T-helper 1 cell treated with Interleukin-12 subunit alpha and Interleukin-12 subunit beta and Interleukin-4 antibody, amounts not matched to agents 30 μg/mL and 1 μg/mL, for 36 hours (primary cell): ENCODE measurements around the gene NUP188.
"Not testable (repeated sequence)": the region's sequence is repeated elsewhere in the genome, so short reads cannot be mapped to it uniquely, and the experiment has no call there.

ENCODE experiments used
- H3K27ac Mint-ChIP-seq: one replicate; pipeline ENCODE4 v1.8.0; 2021; ENCODE audit warnings: mild to moderate bottlenecking, mixed read lengths
- H3K27me3 Mint-ChIP-seq: one replicate; pipeline ENCODE4 v1.8.0; 2021; ENCODE audit warnings: low read depth, mixed read lengths
- H3K36me3 Mint-ChIP-seq: one replicate; pipeline ENCODE4 v1.8.0; 2021; ENCODE audit warnings: low read depth, mixed read lengths
- H3K4me1 Mint-ChIP-seq: one replicate; pipeline ENCODE4 v1.8.0; 2021; ENCODE audit warnings: low read depth, mixed read lengths
- H3K4me3 Mint-ChIP-seq: one replicate; pipeline ENCODE4 v1.8.0; 2021; ENCODE audit warnings: mild to moderate bottlenecking, moderate library complexity, mixed read lengths
- H3K9me3 Mint-ChIP-seq: one replicate; pipeline ENCODE4 v1.8.0; 2021; ENCODE audit warnings: mixed read lengths

Gene NUP188

DNA sequence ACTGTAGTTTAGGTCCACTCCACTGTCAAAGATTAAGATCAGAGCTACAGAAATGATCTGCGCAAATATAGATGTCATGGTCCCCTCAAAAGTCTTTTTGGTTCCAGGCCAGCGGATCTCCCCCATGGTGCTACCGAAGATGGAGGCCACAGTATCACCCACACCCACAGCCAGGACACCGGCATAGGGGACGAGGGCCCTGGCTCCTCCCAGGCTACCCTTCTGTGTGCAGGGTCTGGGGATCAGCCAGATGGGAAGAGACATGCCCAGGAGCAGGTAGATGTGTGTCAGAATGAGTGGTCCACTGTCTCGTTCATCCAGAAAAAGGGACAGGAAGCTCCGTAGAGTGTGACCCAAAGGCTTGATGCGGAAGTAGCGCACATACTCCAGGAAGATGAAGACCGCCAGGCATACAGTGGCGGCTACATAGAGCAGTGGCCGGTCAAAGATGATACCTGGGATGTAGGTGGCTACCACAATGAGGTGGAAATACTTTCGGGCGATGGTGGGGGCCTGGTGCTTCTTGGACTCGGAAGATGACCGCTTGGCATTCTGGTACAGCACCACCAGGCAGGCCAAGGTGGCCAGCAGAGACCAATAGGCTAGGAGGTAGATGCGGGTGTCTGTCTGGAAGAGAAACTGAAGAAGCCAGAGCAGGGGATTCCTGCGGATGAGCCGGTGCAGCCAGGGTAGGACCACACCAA, 1.5 kb upstream of the NUP188 start:
- H3K4me1 Mint-ChIP-seq: peaks cover 20% of the 10 kb centered on the region
- peak overlapping the region; percentile 99 for H3K27ac Mint-ChIP-seq
- no peaks in the 10 kb centered on the region for H3K27me3 Mint-ChIP-seq
- peak overlapping the region; percentile 100 for H3K4me3 Mint-ChIP-seq
- no peaks in the 10 kb centered on the region for H3K9me3 Mint-ChIP-seq
- peaks cover 12% of the 10 kb centered on the region for H3K36me3 Mint-ChIP-seq

DNA sequence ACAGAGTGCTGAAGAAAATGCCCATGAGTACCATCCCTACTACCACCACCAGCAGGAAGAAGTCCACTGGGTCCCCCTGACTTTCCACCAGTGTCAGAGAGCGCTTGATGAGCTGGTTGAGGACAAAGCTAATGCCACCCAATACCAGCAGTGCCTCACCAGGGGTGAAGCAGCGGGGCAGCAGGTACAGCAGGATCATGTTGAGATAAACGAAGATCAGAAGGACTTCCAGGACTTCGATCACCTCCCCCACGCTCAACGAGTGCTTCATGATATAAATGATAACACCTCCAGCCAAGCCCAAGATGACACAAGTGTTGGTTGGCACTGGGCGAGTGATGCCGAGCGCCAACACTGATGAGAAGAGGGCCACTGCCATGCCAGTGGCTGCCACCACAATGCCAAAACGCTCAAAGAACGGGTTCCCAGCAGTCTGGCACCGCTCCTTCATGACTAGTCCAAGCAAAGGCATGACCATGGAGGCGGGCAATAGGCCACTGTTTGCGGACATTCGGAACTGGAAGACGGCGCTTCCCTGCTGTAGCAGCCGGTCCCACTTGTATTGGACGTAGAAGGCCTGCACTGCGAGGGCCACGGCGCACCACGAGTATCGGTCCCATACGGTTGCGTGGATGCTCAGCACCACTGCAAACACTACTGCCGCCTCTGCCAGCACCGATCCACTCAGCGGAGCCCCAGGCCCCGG, 775 bp upstream of the NUP188 start:
- Mint-ChIP-seq H3K4me1 (peaks cover 20% of the 10 kb centered on the region), H3K27me3 (no peaks in the 10 kb centered on the region), H3K36me3 (peaks cover 14% of the 10 kb centered on the region), H3K9me3 (no peaks in the 10 kb centered on the region), H3K27ac (peak overlapping the region; percentile 99), H3K4me3 (peak overlapping the region; percentile 100)

DNA sequence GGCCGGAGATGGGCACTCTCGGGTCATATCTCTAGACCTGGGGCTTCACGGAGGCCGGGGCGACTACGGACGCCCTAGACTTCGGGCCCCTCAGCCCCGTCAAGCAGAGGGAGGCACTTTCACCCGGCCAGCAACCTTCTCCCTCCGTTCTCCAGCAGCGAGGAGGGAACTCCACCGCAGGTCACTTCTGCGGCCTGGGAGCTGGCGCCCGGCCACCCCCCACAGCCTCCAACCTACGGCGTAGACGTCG, 297 bp upstream of the NUP188 start:
- Mint-ChIP-seq H3K36me3 (peaks cover 14% of the 10 kb centered on the region), H3K27ac (peak overlapping the region; percentile 99), H3K9me3 (no peaks in the 10 kb centered on the region), H3K4me3 (peak overlapping the region; percentile 100), H3K27me3 (no peaks in the 10 kb centered on the region), H3K4me1 (peaks cover 20% of the 10 kb centered on the region)

DNA sequence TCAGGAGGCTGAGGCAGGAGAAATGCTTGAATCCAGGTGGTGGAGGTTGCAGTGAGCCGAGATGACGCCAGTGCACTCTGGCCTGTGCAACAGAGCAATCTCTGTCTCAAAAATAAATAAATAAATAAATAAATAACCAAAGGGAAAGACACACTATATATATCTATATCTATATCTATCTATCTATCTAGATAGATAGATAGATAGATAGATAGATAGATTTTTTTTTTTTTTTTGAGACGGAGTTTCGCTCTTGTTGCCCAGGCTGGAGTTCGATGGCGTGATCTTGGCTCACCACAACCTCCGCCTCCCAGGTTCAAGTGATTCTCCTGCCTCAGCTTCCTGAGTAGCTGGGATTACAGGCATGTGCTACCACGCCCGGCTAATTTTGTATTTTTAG, 13.9 kb downstream of the NUP188 start:
- H3K9me3 Mint-ChIP-seq, H3K27me3 Mint-ChIP-seq, H3K27ac Mint-ChIP-seq, H3K4me3 Mint-ChIP-seq, H3K4me1 Mint-ChIP-seq: not testable (repeated sequence)
- peaks cover 29% of the 10 kb centered on the region for H3K36me3 Mint-ChIP-seq

DNA sequence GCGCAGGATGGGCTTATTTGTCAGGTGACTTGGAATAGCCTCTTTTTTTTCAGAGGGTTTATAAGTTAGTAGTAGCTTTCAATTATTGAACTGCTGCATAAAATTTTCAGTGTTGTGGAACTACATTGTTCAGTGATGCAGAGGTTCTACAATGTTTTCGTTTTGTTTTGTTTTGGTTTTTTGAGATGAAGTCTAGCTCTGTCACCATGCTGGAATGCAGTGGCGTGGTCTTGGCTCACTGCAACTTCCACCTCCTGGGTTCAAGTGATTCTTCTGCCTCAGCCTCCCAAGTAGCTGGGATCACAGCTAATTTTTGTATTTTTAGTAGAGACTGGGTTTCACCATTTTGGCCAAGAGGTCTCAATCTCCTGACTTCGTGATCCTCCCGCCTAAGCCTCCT, 22.0 kb downstream of the NUP188 start:
- H3K36me3 Mint-ChIP-seq: peaks cover 45% of the 10 kb centered on the region
- H3K27me3 Mint-ChIP-seq: no peaks in the 10 kb centered on the region
- peaks cover 3% of the 10 kb centered on the region for H3K4me1 Mint-ChIP-seq
- H3K27ac Mint-ChIP-seq: no peak overlapping the region
- H3K9me3 Mint-ChIP-seq: no peaks in the 10 kb centered on the region
- no peak overlapping the region for H3K4me3 Mint-ChIP-seq

DNA sequence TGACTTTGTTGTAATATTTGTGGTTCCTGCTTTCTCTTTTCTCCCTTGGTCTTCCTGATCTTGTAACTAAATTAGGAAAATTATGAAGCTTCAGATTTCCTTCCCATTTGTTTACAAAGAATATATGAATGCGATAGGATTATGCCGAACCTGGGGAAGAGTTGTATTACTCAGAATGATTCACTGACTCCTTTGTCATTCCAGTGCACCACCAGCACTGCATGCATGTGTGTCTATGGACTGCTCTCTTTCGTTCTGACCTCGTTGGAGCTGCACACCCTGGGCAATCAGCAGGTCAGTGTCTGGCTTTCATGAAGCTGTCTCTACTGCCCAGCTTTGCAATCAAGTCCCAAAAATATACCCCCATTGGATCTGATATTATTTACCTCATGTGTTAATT, 25.5 kb downstream of the NUP188 start:
- Mint-ChIP-seq H3K9me3 (no peaks in the 10 kb centered on the region), H3K4me3 (no peak overlapping the region), H3K27me3 (no peaks in the 10 kb centered on the region), H3K36me3 (peaks cover 55% of the 10 kb centered on the region), H3K4me1 (peaks cover 3% of the 10 kb centered on the region), H3K27ac (no peak overlapping the region)

DNA sequence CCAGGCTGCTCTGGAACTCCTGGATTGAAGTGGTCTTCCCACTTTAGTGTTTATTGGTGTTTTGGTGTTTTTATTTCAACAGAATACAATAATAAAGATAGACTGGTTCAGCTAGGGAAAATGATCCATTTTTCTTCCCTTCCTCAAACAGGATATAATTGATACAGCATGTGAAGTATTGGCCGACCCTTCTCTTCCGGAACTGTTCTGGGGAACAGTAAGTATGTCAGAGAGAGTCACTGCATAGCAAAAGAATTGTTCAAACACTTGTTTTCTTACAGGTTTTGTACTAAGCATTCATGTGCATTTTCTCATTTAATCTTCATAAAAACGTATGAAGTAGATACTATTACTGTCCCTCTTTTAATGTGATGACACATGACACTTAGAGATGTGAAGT, 31.6 kb downstream of the NUP188 start:
- H3K27ac Mint-ChIP-seq: no peak overlapping the region
- no peaks in the 10 kb centered on the region for H3K4me1 Mint-ChIP-seq
- H3K36me3 Mint-ChIP-seq: peaks cover 55% of the 10 kb centered on the region
- no peaks in the 10 kb centered on the region for H3K9me3 Mint-ChIP-seq
- no peaks in the 10 kb centered on the region for H3K27me3 Mint-ChIP-seq
- H3K4me3 Mint-ChIP-seq: no peak overlapping the region

DNA sequence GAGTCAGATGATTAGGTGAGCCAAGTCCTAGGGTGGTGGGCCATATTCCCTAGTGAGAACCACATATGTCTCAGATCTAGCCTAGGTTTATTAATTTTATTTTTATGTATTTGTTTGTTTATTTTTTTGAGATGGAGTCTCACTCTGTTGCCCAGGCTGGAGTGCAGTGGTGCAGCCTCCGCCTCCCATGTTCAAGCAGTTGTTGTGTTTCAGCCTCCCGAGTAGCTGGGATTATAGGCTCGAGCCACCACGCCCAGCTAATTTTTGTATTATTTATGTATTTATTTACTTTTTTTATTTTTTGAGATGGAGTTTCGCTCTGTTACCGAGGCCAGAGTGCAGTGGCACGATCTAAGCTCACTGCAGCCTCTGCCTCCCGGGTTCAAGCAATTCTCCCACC, 36.0 kb downstream of the NUP188 start:
- Mint-ChIP-seq H3K27me3 (no peaks in the 10 kb centered on the region), H3K4me1 (no peaks in the 10 kb centered on the region), H3K9me3 (no peaks in the 10 kb centered on the region), H3K27ac (no peak overlapping the region), H3K4me3 (no peak overlapping the region), H3K36me3 (peaks cover 66% of the 10 kb centered on the region)

DNA sequence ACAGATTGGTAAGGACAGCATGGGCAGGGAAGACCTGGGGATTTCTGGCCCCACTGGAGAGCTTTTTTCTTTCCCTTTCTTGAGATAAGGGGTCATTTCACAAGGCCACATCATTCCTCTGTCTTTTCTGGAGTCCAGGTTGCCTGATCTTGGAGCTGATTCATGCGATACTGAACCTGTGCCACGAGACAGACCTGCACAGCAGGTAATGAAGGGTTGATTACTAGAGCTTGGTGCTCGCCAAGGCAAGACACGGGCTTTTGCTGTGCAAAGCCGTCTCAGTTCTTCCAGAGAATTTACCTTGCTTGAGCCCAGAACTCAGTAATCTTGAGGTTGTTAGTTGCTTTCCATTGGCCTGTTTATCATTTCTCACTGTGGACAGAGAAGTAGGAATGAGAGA, 39.2 kb downstream of the NUP188 start:
- no peak overlapping the region for H3K4me3 Mint-ChIP-seq
- no peak overlapping the region for H3K27ac Mint-ChIP-seq
- H3K9me3 Mint-ChIP-seq: no peaks in the 10 kb centered on the region
- no peaks in the 10 kb centered on the region for H3K27me3 Mint-ChIP-seq
- peaks cover 56% of the 10 kb centered on the region for H3K36me3 Mint-ChIP-seq
- no peaks in the 10 kb centered on the region for H3K4me1 Mint-ChIP-seq

DNA sequence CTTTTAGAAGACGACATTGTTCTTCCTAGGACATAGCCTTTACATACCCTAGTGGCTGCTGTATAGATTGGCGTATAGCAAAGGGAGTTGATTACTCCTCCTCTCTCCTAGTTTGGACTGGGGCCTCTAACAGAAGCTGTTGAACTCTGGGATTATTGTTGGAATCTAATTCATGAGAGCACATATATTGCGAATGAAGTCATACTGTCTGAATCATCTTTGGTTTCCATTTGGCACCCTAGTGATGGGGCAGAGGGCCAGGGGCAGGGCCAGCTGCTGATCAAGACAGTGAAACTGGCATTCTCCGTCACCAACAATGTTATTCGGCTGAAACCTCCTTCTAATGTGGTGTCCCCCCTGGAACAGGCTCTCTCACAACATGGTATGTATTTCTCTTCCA, 40.3 kb downstream of the NUP188 start:
- H3K27me3 Mint-ChIP-seq: no peaks in the 10 kb centered on the region
- H3K9me3 Mint-ChIP-seq: no peaks in the 10 kb centered on the region
- H3K27ac Mint-ChIP-seq: no peak overlapping the region
- no peaks in the 10 kb centered on the region for H3K4me1 Mint-ChIP-seq
- peaks cover 55% of the 10 kb centered on the region for H3K36me3 Mint-ChIP-seq
- no peak overlapping the region for H3K4me3 Mint-ChIP-seq

DNA sequence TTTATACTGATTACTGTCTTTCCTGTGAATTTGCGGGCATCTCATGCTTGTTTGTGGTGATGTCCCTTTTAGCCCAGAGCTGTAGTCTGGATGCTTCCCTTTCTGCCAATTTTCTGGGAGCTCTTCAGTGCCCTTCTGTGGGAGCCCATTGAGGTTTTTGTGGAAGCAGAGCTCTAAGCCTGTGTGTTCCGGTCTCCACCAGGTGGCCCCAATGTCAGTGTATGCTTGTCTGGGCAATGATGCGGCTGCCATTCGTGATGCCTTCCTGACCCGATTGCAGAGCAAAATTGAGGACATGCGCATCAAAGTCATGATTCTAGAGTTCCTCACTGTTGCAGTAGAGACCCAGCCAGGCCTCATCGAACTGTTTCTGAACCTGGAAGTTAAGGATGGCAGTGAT, 45.5 kb downstream of the NUP188 start:
- no peak overlapping the region for H3K4me3 Mint-ChIP-seq
- H3K9me3 Mint-ChIP-seq: no peaks in the 10 kb centered on the region
- H3K36me3 Mint-ChIP-seq: peaks cover 51% of the 10 kb centered on the region
- no peak overlapping the region for H3K27ac Mint-ChIP-seq
- no peaks in the 10 kb centered on the region for H3K4me1 Mint-ChIP-seq
- no peaks in the 10 kb centered on the region for H3K27me3 Mint-ChIP-seq

DNA sequence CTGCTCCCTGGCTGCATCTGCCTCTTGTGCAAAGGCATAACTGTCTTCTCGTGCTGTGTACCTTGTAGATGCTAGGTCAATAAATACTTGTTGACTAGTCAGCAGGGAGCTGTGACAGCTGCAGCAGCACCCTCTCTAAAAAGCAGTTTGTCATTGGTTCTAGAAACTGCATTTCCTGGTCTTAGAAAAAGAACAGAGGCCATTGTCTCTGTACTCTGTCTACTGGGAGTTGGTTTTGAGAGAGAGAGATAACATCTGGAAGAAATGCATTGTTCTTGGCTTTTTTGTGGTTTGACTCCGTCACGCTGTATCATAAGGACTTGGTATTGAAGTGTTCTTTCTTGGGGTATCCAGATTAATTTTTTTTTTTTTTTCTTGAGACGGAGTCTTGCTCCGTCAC, 48.3 kb downstream of the NUP188 start:
- Mint-ChIP-seq H3K27ac (no peak overlapping the region), H3K4me1 (peaks cover 8% of the 10 kb centered on the region), H3K4me3 (no peak overlapping the region), H3K36me3 (peaks cover 54% of the 10 kb centered on the region), H3K9me3 (no peaks in the 10 kb centered on the region), H3K27me3 (no peaks in the 10 kb centered on the region)

DNA sequence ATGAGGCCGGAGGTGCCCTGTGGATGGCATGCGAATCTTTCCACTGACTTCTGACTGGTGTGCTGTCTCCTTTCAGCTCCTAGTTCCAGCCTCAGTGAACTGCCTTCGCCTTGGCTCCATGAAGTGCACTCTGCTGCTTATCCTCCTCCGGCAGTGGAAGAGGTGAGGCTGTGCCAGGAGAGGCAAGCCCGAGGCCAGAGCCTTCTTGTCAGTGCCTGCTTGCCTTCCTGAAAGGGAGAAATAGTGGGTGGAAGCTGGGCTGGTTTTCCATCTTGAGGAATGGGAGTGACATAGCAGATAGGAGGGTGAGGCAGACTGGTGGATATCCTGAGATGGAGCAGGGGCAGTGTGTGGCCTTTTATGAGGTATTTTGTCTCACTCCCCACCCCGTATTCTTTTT, 51.0 kb downstream of the NUP188 start:
- peaks cover 8% of the 10 kb centered on the region for H3K4me1 Mint-ChIP-seq
- H3K9me3 Mint-ChIP-seq: no peaks in the 10 kb centered on the region
- H3K4me3 Mint-ChIP-seq: no peak overlapping the region
- no peak overlapping the region for H3K27ac Mint-ChIP-seq
- H3K27me3 Mint-ChIP-seq: no peaks in the 10 kb centered on the region
- H3K36me3 Mint-ChIP-seq: peaks cover 66% of the 10 kb centered on the region

DNA sequence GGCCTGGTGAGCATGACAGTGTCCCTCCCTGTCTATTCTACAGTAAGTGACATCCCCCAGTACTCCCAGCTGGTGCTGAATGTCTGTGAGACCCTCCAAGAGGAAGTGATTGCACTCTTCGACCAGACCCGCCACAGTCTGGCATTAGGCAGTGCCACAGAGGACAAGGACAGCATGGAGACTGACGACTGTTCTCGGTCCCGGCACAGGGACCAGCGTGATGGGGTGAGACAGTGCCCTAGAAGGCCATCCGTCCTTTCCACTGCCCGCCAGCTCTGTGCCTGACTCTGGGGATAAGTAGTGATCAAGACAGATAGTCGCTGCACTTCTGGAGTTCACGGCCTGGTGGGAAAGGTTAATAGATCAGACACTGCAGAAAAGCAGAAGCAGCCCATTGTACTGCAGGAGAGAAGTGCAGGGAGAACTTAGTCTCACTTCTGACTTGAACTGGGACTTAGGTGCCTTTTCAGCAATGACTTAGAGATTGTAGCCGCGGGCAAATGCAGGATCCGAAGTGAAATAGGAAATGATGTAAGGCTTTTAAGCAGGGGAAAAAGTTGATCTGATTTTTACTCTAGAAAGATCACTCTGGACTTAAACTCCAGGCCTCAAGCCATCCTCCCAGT, 52.2 kb downstream of the NUP188 start:
- no peak overlapping the region for H3K4me3 Mint-ChIP-seq
- peak overlapping the region; percentile 76 for H3K27ac Mint-ChIP-seq
- H3K9me3 Mint-ChIP-seq: no peaks in the 10 kb centered on the region
- no peaks in the 10 kb centered on the region for H3K27me3 Mint-ChIP-seq
- H3K36me3 Mint-ChIP-seq: peaks cover 56% of the 10 kb centered on the region
- peaks cover 8% of the 10 kb centered on the region for H3K4me1 Mint-ChIP-seq

DNA sequence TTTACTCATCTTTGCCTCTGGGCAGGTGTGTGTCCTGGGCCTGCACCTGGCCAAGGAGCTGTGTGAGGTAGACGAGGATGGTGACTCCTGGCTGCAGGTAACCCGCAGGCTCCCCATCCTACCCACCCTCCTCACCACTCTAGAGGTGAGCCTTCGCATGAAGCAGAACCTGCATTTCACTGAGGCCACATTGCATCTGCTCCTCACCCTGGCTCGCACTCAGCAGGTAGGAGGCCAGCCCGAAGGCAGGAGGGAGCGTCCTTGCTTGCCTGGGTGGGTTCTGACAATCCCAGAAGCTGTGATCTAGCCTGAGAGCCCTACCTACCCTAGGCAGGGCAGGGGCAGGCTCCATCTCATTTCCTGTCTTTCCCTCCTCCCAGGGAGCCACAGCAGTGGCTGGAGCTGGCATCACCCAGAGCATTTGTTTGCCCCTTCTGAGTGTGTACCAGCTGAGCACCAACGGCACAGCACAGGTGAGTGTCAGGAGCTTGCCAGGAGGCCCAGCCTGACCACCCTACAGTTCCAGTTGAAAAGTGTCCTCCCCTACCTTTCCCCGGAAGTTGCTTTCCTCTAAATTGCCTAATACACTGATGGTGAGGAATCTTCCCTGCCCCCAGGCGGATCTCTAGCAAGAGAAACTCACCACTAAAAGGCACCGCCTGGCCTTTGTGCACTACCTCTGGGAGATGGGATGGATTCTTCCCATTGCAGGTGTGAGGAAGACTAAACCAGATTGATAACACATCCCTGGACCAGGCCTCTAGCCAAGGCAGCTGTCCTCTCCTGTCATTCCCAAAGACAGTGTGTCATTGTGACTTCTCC, 54.2 kb downstream of the NUP188 start:
- Mint-ChIP-seq H3K4me3 (no peak overlapping the region), H3K27me3 (no peaks in the 10 kb centered on the region), H3K27ac (no peak overlapping the region), H3K36me3 (peaks cover 55% of the 10 kb centered on the region), H3K4me1 (peaks cover 9% of the 10 kb centered on the region), H3K9me3 (no peaks in the 10 kb centered on the region)
